Right renal pelvis (tissue), 4 donors: Measurements from ENCODE around the gene SOX8. TPM values are rescaled to one million over a fixed set of nuclear protein-coding genes. Genes with fewer than 3 reads are reported as not detected.

Experiments used
- polyA plus RNA-seq, 4 donors: library from polyadenylated mRNA; unstranded; fragments of 120-200 nt; gene quantifications; one replicate each; pipeline ENCODE4 v1.2.1, GENCODE V29; 2013; ENCODE audit not compliant: insufficient read length in 4 of 4

The SOX8 gene
- polyA plus RNA-seq, 4 donors = 2.6 to 5.7 (median 4.0) TPM

Other genes with a start within 250 kb of the SOX8 start
- 10 to 100 TPM; 21.0 to 28.5 (median 25.2) TPM for gene CIAO3, start 240.8 kb upstream of the SOX8 start, polyA plus RNA-seq
- gene MSLN, start 221.0 kb upstream of the SOX8 start, polyA plus RNA-seq = 10 to 100 TPM; 11.4 to 33.7 (median 22.2) TPM
- gene RPUSD1, start 193.4 kb upstream of the SOX8 start, polyA plus RNA-seq = 10 to 100 TPM; 10.6 to 21.7 (median 12.0) TPM
- gene CHTF18, start 193.2 kb upstream of the SOX8 start, polyA plus RNA-seq = 10 to 100 TPM; 23.3 to 33.3 (median 25.9) TPM
- gene GNG13, start 181.0 kb upstream of the SOX8 start, polyA plus RNA-seq = under 1 TPM in 3 of 4 donors, not detected in 1; 0.18 to 0.37 (median 0.36) TPM
- 10 to 100 TPM; 14.2 to 19.9 (median 16.9) TPM for gene LMF1, start 10.8 kb upstream of the SOX8 start, polyA plus RNA-seq
- under 1 TPM; 0.11 to 0.34 (median 0.23) TPM for gene SSTR5, start 91.0 kb downstream of the SOX8 start, polyA plus RNA-seq
- gene C1QTNF8, start 114.5 kb downstream of the SOX8 start, polyA plus RNA-seq = under 1 TPM in 1 of 4 donors, not detected in 3; 0.05 TPM
- gene CACNA1H, start 171.3 kb downstream of the SOX8 start, polyA plus RNA-seq = 10 to 100 TPM; 17.1 to 31.1 (median 18.5) TPM
- gene TPSG1, start 243.5 kb downstream of the SOX8 start, polyA plus RNA-seq = 1 to 10 TPM in 2 of 4 donors, under 1 TPM in 2; 0.47 to 1.6 (median 0.90) TPM
- under 1 TPM in 1 of 4 donors, not detected in 3; 0.16 TPM for gene TPSB2, start 248.4 kb downstream of the SOX8 start, polyA plus RNA-seq